Measurements from ENCODE around the gene NFU1. TPM values are rescaled to one million over a fixed set of nuclear protein-coding genes. Genes with fewer than 3 reads are reported as not detected.

NFU1 gene
- total RNA-seq, 2 donors from 2014 or later: 37.0 to 37.9 TPM

DNA sequence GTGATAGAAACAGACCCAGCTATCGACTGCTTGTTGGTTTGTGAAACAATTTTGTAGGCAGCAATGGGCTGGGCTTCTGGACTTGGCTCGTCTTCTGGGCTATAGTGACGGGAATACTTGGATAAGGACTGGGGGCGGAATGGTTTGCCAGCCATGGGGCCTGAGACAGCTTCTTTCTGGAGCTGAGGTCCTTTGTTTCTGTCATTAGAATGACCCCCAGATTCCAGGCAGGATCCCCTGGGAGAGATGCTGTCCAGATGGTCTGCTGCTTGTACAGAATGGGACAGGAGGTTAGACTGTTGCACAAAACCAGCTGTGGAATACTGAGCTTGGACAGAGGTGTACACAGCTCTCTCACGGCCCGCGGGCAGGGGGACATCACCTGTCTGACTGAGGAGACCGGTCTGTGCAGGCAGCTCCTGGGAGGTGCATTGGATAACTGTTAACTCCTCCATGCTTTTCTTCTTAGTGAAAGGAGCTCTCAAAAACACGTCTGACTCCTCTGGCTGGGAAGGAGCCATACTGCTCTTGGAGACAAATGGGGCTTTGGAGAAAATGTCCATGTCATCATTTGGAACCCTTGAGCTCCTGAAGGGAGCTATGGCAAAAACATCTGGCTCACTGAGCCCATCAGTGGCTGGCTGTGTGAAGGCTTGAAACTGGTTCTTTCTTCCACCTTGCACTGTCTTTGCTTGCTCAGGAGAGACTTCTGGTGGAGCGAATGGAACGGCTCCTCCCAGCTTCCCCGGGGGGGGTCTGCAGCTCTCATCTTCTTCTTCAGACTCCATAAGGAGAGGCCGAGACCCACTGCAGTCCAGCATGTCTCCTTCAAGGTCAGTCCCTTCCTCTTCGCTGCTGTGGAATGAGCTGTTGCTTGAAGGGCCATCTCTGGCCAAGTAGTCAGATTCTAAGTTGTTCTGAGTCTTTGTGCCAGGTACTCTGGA, 28.6 kb upstream of the NFU1 start:
- no peaks in the 10 kb centered on the region for H3K27me3 ChIP-seq (ENCODE audit: control insufficient read depth, insufficient read depth, low read length, poor library complexity, severe bottlenecking)
- H3K4me3 Mint-ChIP-seq: no peak overlapping the region
- H3K27ac ChIP-seq (ENCODE audit: low read depth, low read length): no peak overlapping the region
- no peaks in the 10 kb centered on the region for H3K9me3 Mint-ChIP-seq
- H3K9ac ChIP-seq (ENCODE audit: extremely low read depth, low read length, poor library complexity, severe bottlenecking): no peak overlapping the region
- no peaks in the 10 kb centered on the region for H3K9me3 ChIP-seq (ENCODE audit: control insufficient read depth, low read length)
- H3K4me1 Mint-ChIP-seq: no peaks in the 10 kb centered on the region
- TF ChIP-seq CTCF (conservative IDR thresholded peaks at IDR 0.05): no peak
- H3K36me3 ChIP-seq (ENCODE audit: control insufficient read depth, insufficient read depth, low read length): peaks cover 19% of the 10 kb centered on the region
- H3K4me3 ChIP-seq (ENCODE audit: low read length): no peak overlapping the region
- WGBS, 2 experiments (ENCODE audit: insufficient coverage in 1 of 2, insufficient read length in 1 of 2): 93% methylated on average over 10 to 14 of the region's 14 CpGs
- no peaks in the 10 kb centered on the region for H3K27me3 Mint-ChIP-seq (ENCODE audit: insufficient read depth)
- H3K4me1 ChIP-seq (ENCODE audit: control insufficient read depth, insufficient read depth, low read length): no peaks in the 10 kb centered on the region
- H3K27ac Mint-ChIP-seq: no peak overlapping the region
- no peak for DNase-seq
- H3K36me3 Mint-ChIP-seq (ENCODE audit: low read depth): peaks cover 30% of the 10 kb centered on the region

DNA sequence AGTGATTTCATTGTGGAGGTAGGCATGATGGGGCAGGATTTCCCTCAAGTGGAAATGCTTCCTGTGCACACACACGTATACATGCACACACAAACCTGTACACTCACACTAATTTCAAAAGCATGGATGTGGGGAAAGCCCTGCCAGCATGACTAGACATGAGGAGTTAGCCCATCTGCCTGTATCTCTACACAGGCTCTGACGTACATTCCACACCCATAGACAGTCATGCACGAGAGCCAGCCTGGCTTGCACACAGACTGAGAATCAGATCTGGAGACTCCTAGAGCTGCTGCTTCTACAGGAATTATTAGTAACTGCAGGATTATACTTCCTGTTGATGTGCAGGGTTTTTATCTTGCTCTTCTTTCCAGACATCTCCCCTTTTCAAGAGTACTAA, 27.3 kb upstream of the NFU1 start:
- Histone ChIP-seq H3K9me3 (ENCODE audit: control insufficient read depth, low read length) (no peaks in the 10 kb centered on the region), H3K27me3 (ENCODE audit: control insufficient read depth, insufficient read depth, low read length, poor library complexity, severe bottlenecking) (no peaks in the 10 kb centered on the region), H3K4me3 (ENCODE audit: low read length) (no peak overlapping the region), H3K36me3 (ENCODE audit: control insufficient read depth, insufficient read depth, low read length) (peaks cover 19% of the 10 kb centered on the region), H3K9ac (ENCODE audit: extremely low read depth, low read length, poor library complexity, severe bottlenecking) (no peak overlapping the region), H3K4me1 (ENCODE audit: control insufficient read depth, insufficient read depth, low read length) (no peaks in the 10 kb centered on the region), H3K27ac (ENCODE audit: low read depth, low read length) (no peak overlapping the region)
- Mint-ChIP-seq H3K9me3 (no peaks in the 10 kb centered on the region), H3K27me3 (ENCODE audit: insufficient read depth) (no peaks in the 10 kb centered on the region), H3K27ac (no peak overlapping the region), H3K4me3 (no peak overlapping the region), H3K36me3 (ENCODE audit: low read depth) (peaks cover 30% of the 10 kb centered on the region), H3K4me1 (no peaks in the 10 kb centered on the region)
- DNase-seq: no peak
- WGBS, 2 experiments (ENCODE audit: insufficient coverage in 1 of 2, insufficient read length in 1 of 2): 88% methylated on average over 3 of the region's 3 CpGs; no CpG with 5 or more reads in 1 of the 2 experiments
- no peak for TF ChIP-seq CTCF (conservative IDR thresholded peaks at IDR 0.05)

- Histone ChIP-seq H3K27ac (ENCODE audit: low read depth, low read length) (no peak overlapping the region), H3K9ac (ENCODE audit: extremely low read depth, low read length, poor library complexity, severe bottlenecking) (no peak overlapping the region), H3K4me1 (ENCODE audit: control insufficient read depth, insufficient read depth, low read length) (no peaks in the 10 kb centered on the region), H3K9me3 (ENCODE audit: control insufficient read depth, low read length) (no peaks in the 10 kb centered on the region), H3K27me3 (ENCODE audit: control insufficient read depth, insufficient read depth, low read length, poor library complexity, severe bottlenecking) (no peaks in the 10 kb centered on the region), H3K36me3 (ENCODE audit: control insufficient read depth, insufficient read depth, low read length) (peaks cover 19% of the 10 kb centered on the region), H3K4me3 (ENCODE audit: low read length) (no peak overlapping the region)
- H3K9me3 Mint-ChIP-seq: no peaks in the 10 kb centered on the region
- no peaks in the 10 kb centered on the region for H3K4me1 Mint-ChIP-seq
- H3K27me3 Mint-ChIP-seq (ENCODE audit: insufficient read depth): no peaks in the 10 kb centered on the region
- H3K27ac Mint-ChIP-seq: no peak overlapping the region
- TF ChIP-seq CTCF (conservative IDR thresholded peaks at IDR 0.05): no peak
- WGBS, 2 experiments (ENCODE audit: insufficient coverage in 1 of 2, insufficient read length in 1 of 2): 100% methylated on average over 3 of the region's 3 CpGs; no CpG with 5 or more reads in 1 of the 2 experiments
- H3K4me3 Mint-ChIP-seq: no peak overlapping the region
- H3K36me3 Mint-ChIP-seq (ENCODE audit: low read depth): peaks cover 30% of the 10 kb centered on the region
- DNase-seq: no peak
These were observed 25.5 kb upstream of the NFU1 start for GRCh38 chr2:69462780-69463179.

Measured in endodermal cell (in vitro differentiated cells).